PFSK-1 (cell line): ENCODE data around the gene NACC2.

Experiments used
- FOXP2 ChIP-seq: optimal IDR thresholded peaks from 2 replicates; pipeline ENCODE3; 2011; ENCODE audit warnings: borderline replicate concordance, control low read depth, inconsistent platforms; ENCODE audit not compliant: insufficient read depth; ENCODE audit errors: extremely low read length, extremely low read depth
- POLR2AphosphoS5 ChIP-seq: IDR thresholded peaks from 2 replicates; pipeline ENCODE4 v1.6.1; 2012; ENCODE audit warnings: low read depth, mild to moderate bottlenecking, control low read depth, low read length, moderate library complexity
- SIN3A ChIP-seq: IDR thresholded peaks from 2 replicates; pipeline ENCODE4 v1.6.1; 2012; ENCODE audit warnings: mild to moderate bottlenecking, low read length, moderate library complexity, borderline replicate concordance; ENCODE audit not compliant: insufficient read depth
- TAF1 ChIP-seq: IDR thresholded peaks from 2 replicates; pipeline ENCODE4 v1.6.1; 2012; ENCODE audit warnings: low read length, control low read depth, borderline replicate concordance; ENCODE audit not compliant: insufficient read depth
- TF ChIP-seq, protein P1 (sequence below), 2 experiments: IDR thresholded peaks; 2 replicates each; pipeline versions ENCODE4 v1.6.1 to v1.8.0; 2011 to 2012; ENCODE audit warnings: low read depth in 2 of 2, low read length in 2 of 2, control low read depth in 1 of 2, inconsistent platforms in 1 of 2, mild to moderate bottlenecking in 1 of 2, moderate library complexity in 1 of 2; ENCODE audit not compliant: insufficient read depth in 1 of 2

DNA sequence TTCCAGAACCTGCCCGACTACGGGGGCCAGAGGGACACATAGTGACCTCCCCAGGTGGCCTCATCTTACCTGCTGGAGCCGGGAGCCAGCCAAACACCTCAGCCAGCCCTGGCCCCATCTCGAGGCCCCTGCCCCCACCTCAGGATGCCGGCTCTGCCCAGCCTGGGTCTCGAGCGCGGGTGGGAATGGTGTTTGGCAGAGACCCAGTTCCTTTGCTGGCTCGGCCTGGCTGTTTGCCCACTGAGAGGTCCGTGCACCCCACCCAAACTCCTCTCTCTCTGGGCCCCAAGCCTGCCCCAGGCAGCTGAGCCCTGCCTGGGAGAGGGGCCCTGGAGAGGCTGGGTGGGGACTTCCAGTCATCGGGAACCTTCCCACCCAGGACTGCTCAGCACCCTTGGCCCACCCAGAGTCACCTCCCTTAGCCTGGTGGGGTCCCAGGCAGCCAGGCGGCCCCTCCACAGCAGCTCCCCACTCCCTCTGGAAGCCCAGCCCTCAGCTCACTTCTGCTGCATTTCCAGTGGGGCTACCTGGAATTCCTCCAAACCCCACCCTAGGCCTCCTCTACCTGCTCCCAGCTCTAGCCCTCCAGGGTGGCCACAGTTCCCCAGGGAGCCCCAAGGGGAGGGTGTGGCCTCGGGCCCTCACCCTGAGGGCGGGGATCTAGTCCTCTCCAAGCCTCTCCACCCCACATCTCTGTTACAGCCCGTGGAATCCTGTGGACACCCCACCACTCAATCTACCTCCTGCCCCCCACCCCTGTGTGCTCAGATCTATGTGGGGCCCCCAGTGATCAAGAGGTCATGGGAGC, 91.5 kb downstream of the NACC2 start:
- TF ChIP-seq, protein P1, sequence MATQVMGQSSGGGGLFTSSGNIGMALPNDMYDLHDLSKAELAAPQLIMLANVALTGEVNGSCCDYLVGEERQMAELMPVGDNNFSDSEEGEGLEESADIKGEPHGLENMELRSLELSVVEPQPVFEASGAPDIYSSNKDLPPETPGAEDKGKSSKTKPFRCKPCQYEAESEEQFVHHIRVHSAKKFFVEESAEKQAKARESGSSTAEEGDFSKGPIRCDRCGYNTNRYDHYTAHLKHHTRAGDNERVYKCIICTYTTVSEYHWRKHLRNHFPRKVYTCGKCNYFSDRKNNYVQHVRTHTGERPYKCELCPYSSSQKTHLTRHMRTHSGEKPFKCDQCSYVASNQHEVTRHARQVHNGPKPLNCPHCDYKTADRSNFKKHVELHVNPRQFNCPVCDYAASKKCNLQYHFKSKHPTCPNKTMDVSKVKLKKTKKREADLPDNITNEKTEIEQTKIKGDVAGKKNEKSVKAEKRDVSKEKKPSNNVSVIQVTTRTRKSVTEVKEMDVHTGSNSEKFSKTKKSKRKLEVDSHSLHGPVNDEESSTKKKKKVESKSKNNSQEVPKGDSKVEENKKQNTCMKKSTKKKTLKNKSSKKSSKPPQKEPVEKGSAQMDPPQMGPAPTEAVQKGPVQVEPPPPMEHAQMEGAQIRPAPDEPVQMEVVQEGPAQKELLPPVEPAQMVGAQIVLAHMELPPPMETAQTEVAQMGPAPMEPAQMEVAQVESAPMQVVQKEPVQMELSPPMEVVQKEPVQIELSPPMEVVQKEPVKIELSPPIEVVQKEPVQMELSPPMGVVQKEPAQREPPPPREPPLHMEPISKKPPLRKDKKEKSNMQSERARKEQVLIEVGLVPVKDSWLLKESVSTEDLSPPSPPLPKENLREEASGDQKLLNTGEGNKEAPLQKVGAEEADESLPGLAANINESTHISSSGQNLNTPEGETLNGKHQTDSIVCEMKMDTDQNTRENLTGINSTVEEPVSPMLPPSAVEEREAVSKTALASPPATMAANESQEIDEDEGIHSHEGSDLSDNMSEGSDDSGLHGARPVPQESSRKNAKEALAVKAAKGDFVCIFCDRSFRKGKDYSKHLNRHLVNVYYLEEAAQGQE (IDR thresholded peaks at IDR 0.05; ENCODE audit: insufficient read depth in 1 of 2, low read depth in 2 of 2, low read length in 2 of 2) = no peak
- no peak for TF ChIP-seq TAF1
- TF ChIP-seq SIN3A = no peak
- no peak for TF ChIP-seq POLR2AphosphoS5
- TF ChIP-seq FOXP2 = no peak
